ENCODE measurements around the gene RAG1. TPM values are rescaled to one million over a fixed set of nuclear protein-coding genes. Genes with fewer than 3 reads are reported as not detected.

Gene RAG1
- polyA plus RNA-seq, 1 donor (not counting 4 experiments of a cell fraction or from before 2014, with no cell fraction given) = 1.3 TPM

DNA sequence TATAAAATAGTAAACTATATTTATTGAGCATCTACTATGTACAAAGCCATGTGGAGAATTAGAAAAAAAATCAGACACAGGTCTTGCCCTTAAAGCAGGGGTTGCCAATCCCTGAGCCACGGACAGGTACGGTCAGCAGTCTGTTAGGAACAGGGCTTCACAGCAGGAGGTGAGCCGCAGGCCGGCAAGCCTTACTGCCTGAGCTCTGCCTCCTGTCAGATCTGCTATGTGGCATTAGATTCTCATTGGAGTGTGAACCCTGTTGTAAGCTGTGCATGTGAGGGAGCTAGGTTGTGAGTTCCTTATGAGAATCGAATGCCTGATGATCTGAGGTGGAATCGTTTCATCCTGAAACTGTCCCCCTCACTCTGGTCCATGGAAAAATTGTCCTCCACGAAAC, 32.4 kb downstream of the RAG1 start:
- no peaks in the 10 kb centered on the region for H4K20me1 ChIP-seq (ENCODE audit: control insufficient read depth, extremely low read depth, insufficient read depth, low read length)
- H3K36me3 ChIP-seq (ENCODE audit: control insufficient read depth in 2 of 2, extremely low read depth in 1 of 2, insufficient read depth in 2 of 2, low read length in 2 of 2) = no peaks in the 10 kb centered on the region
- H3K4me1 ChIP-seq (ENCODE audit: control insufficient read depth, extremely low read depth, insufficient read depth, low read length) = peaks cover 2% of the 10 kb centered on the region
- H3K9me1 ChIP-seq (ENCODE audit: control insufficient read depth, extremely low read depth, insufficient read depth, low read length) = no peaks in the 10 kb centered on the region
- no peak overlapping the region for H2AFZ ChIP-seq (ENCODE audit: control insufficient read depth, low read length)
- DNase-seq (ENCODE audit: low read depth, low spot score) (no peak), FAIRE-seq (no peak)
- H3K9me3 ChIP-seq (ENCODE audit: control insufficient read depth, low read depth, low read length) = no peaks in the 10 kb centered on the region
- dilution Hi-C loops (cut with MboI; ENCODE audit: extremely low pct_ligation_motif_present, low sequenced_read_pairs) = no loop called here
- TF ChIP-seq EZH2 (IDR thresholded peaks at IDR 0.05; ENCODE audit: low read length) = no peak
- TF ChIP-seq, protein P1, sequence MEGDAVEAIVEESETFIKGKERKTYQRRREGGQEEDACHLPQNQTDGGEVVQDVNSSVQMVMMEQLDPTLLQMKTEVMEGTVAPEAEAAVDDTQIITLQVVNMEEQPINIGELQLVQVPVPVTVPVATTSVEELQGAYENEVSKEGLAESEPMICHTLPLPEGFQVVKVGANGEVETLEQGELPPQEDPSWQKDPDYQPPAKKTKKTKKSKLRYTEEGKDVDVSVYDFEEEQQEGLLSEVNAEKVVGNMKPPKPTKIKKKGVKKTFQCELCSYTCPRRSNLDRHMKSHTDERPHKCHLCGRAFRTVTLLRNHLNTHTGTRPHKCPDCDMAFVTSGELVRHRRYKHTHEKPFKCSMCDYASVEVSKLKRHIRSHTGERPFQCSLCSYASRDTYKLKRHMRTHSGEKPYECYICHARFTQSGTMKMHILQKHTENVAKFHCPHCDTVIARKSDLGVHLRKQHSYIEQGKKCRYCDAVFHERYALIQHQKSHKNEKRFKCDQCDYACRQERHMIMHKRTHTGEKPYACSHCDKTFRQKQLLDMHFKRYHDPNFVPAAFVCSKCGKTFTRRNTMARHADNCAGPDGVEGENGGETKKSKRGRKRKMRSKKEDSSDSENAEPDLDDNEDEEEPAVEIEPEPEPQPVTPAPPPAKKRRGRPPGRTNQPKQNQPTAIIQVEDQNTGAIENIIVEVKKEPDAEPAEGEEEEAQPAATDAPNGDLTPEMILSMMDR (optimal IDR thresholded peaks at IDR 0.05 in 1 of 3, IDR thresholded peaks at IDR 0.05 in 1 of 3, conservative IDR thresholded peaks at IDR 0.05 in 1 of 3; ENCODE audit: extremely low read depth in 1 of 3, insufficient read depth in 2 of 3, low read length in 3 of 3) = no peak
- H3K27ac ChIP-seq (ENCODE audit: control insufficient read depth, insufficient read depth, low read length) = no peak overlapping the region
- no peak overlapping the region for H3K4me3 ChIP-seq (ENCODE audit: control insufficient read depth in 2 of 3, extremely low read depth in 1 of 3, insufficient read depth in 2 of 3, low read depth in 1 of 3, low read length in 3 of 3)
- no peak overlapping the region for H3K9ac ChIP-seq (ENCODE audit: control insufficient read depth, extremely low read depth, insufficient read depth, low read length)
- H3K4me2 ChIP-seq (ENCODE audit: control insufficient read depth, extremely low read depth, insufficient read depth, low read depth, low read length) = no peak overlapping the region
- H3K27me3 ChIP-seq (ENCODE audit: control insufficient read depth, extremely low read depth, insufficient read depth, low read length) = no peaks in the 10 kb centered on the region
- H3K79me2 ChIP-seq (ENCODE audit: control insufficient read depth, insufficient read depth, low read length) = no peaks in the 10 kb centered on the region

DNA sequence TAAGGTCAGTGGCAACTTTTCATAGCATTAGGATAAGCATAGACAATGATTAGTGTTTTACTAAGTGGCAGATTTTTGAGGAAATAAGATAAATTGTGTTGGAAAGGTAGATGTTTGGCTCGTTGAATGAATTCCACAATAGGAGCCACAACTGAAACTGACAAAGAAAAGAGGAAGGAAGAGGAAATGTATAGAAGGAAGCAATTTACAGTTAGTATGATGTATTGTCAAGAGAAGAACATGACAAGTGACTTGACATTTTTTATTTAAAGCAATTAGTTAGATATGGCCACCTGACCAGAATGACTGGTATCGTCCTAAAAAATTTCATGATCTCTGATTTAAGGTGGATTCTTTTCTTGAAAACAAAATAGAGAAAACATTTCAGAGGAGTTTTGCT, 33.3 kb downstream of the RAG1 start:
- TF ChIP-seq, protein P1 (optimal IDR thresholded peaks at IDR 0.05 in 1 of 3, IDR thresholded peaks at IDR 0.05 in 1 of 3, conservative IDR thresholded peaks at IDR 0.05 in 1 of 3; ENCODE audit: extremely low read depth in 1 of 3, insufficient read depth in 2 of 3, low read length in 3 of 3) = no peak
- no peak for TF ChIP-seq EZH2 (IDR thresholded peaks at IDR 0.05; ENCODE audit: low read length)
- no peaks in the 10 kb centered on the region for H3K36me3 ChIP-seq (ENCODE audit: control insufficient read depth in 2 of 2, extremely low read depth in 1 of 2, insufficient read depth in 2 of 2, low read length in 2 of 2)
- H3K4me3 ChIP-seq (ENCODE audit: control insufficient read depth in 2 of 3, extremely low read depth in 1 of 3, insufficient read depth in 2 of 3, low read depth in 1 of 3, low read length in 3 of 3) = no peak overlapping the region
- no peak overlapping the region for H3K9ac ChIP-seq (ENCODE audit: control insufficient read depth, extremely low read depth, insufficient read depth, low read length)
- no peak for DNase-seq (ENCODE audit: low read depth, low spot score)
- no peaks in the 10 kb centered on the region for H4K20me1 ChIP-seq (ENCODE audit: control insufficient read depth, extremely low read depth, insufficient read depth, low read length)
- no peaks in the 10 kb centered on the region for H3K9me3 ChIP-seq (ENCODE audit: control insufficient read depth, low read depth, low read length)
- H3K79me2 ChIP-seq (ENCODE audit: control insufficient read depth, insufficient read depth, low read length) = no peaks in the 10 kb centered on the region
- no peaks in the 10 kb centered on the region for H3K4me1 ChIP-seq (ENCODE audit: control insufficient read depth, extremely low read depth, insufficient read depth, low read length)
- no peak overlapping the region for H2AFZ ChIP-seq (ENCODE audit: control insufficient read depth, low read length)
- no peaks in the 10 kb centered on the region for H3K27me3 ChIP-seq (ENCODE audit: control insufficient read depth, extremely low read depth, insufficient read depth, low read length)
- FAIRE-seq = no peak
- no peak overlapping the region for H3K27ac ChIP-seq (ENCODE audit: control insufficient read depth, insufficient read depth, low read length)
- dilution Hi-C loops (cut with MboI; ENCODE audit: extremely low pct_ligation_motif_present, low sequenced_read_pairs) = no loop called here
- no peaks in the 10 kb centered on the region for H3K9me1 ChIP-seq (ENCODE audit: control insufficient read depth, extremely low read depth, insufficient read depth, low read length)
- no peak overlapping the region for H3K4me2 ChIP-seq (ENCODE audit: control insufficient read depth, extremely low read depth, insufficient read depth, low read depth, low read length)
